Measurements from ENCODE around the gene LY6G6F.

DNA sequence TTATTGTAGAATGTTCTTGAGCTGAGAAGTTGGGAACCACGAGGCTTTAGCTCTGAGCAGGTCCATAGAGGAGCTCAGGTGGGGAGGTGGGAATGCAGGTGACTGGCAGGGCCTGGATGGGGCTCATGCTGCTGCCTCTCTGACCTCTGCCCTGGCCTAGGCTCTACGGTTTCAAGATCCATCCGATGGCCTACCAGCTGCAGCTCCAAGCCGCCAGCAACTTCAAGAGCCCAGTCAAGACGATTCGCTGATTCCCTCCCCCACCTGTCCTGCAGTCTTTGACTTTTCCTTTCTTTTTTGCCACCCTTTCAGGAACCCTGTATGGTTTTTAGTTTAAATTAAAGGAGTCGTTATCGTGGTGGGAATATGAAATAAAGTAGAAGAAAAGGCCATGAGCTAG lies 37.0 kb upstream of the LY6G6F start, which contains the start of gene LY6G5B:
- TF ChIP-seq GATA2 (IDR thresholded peaks at IDR 0.05; ENCODE audit: low read depth, low read length) = no peak
- TF ChIP-seq GATA3 (IDR thresholded peaks at IDR 0.05; ENCODE audit: low read depth, low read length) = no peak

Measured in SH-SY5Y (cell line).